CD8-positive, alpha-beta memory T cell (primary cell): ENCODE results near the gene SSX2IP. TPM values are rescaled to one million over a fixed set of nuclear protein-coding genes. Genes with fewer than 3 reads are reported as not detected.

Experiments used
- CTCF ChIA-PET: fragments of 350-600 bp; sonication (Branson Sonifier 250); formaldehyde crosslinking; loops from one replicate; lab custom pipeline; 2021; ENCODE audit warnings: antibody characterized with exemption; lab: Charles Lee
- POLR2A ChIA-PET: fragments of 350-600 bp; sonication (Branson Sonifier 250); formaldehyde crosslinking; loops from one replicate; lab custom pipeline; 2021; ENCODE audit warnings: antibody characterized with exemption; lab: Charles Lee
- DNase-seq, 5 donors: peaks; one replicate each; pipeline versions ENCODE4 v3.0.0 to v3.0.0-alpha.2; 2020 to 2022; ENCODE audit warnings: mixed read lengths in 1 of 5
- H3K27ac ChIP-seq: one replicate; pipeline ENCODE4 v1.7.0; 2013; ENCODE audit warnings: low read depth, mild to moderate bottlenecking, low read length, moderate library complexity
- H3K27me3 ChIP-seq: 2 replicates; pipeline ENCODE4 v1.7.0; 2013; ENCODE audit warnings: low read length, mild to moderate bottlenecking; ENCODE audit not compliant: insufficient read depth, poor library complexity, severe bottlenecking
- H3K36me3 ChIP-seq: 2 replicates; pipeline ENCODE4 v1.7.0; 2013; ENCODE audit warnings: mild to moderate bottlenecking, low read length, moderate library complexity; ENCODE audit not compliant: insufficient read depth
- H3K4me1 ChIP-seq: 2 replicates; pipeline ENCODE4 v1.7.0; 2013; ENCODE audit warnings: mild to moderate bottlenecking, low read length, moderate library complexity; ENCODE audit not compliant: insufficient read depth
- H3K4me3 ChIP-seq: 2 replicates; pipeline ENCODE4 v1.7.0; 2013; ENCODE audit warnings: mild to moderate bottlenecking, low read length
- H3K9me3 ChIP-seq: 2 replicates; pipeline ENCODE4 v1.7.0; 2013; ENCODE audit warnings: mild to moderate bottlenecking, low read length
- H3K27ac Mint-ChIP-seq, 8 donors: one replicate each; pipeline ENCODE4 v1.8.0; 2020 to 2021; ENCODE audit warnings: mixed read lengths in 8 of 8, mild to moderate bottlenecking in 6 of 8, inconsistent platforms in 3 of 8, moderate library complexity in 3 of 8
- H3K27me3 Mint-ChIP-seq, 2 donors: one replicate each; pipeline ENCODE4 v1.8.0; 2020 to 2021; ENCODE audit warnings: mixed read lengths in 2 of 2, mild to moderate bottlenecking in 1 of 2, moderate library complexity in 1 of 2
- H3K36me3 Mint-ChIP-seq, 3 donors: one replicate each; pipeline ENCODE4 v1.8.0; 2020 to 2021; ENCODE audit warnings: mixed read lengths in 3 of 3, inconsistent platforms in 1 of 3, mild to moderate bottlenecking in 1 of 3
- H3K4me1 Mint-ChIP-seq, 3 donors: one replicate each; pipeline ENCODE4 v1.8.0; 2020 to 2021; ENCODE audit warnings: mixed read lengths in 3 of 3, inconsistent platforms in 1 of 3, mild to moderate bottlenecking in 1 of 3
- H3K4me3 Mint-ChIP-seq, 7 donors: one replicate each; pipeline ENCODE4 v1.8.0; 2020 to 2021; ENCODE audit warnings: mixed read lengths in 7 of 7, mild to moderate bottlenecking in 6 of 7, moderate library complexity in 4 of 7, inconsistent platforms in 2 of 7
- H3K9me3 Mint-ChIP-seq, 5 donors: one replicate each; pipeline ENCODE4 v1.8.0; 2020 to 2022; ENCODE audit warnings: mixed read lengths in 5 of 5, mild to moderate bottlenecking in 3 of 5, moderate library complexity in 2 of 5, inconsistent platforms in 1 of 5
- polyA plus RNA-seq: library from polyadenylated mRNA; unstranded; fragments of 300-500 nt; fragmentation: Illumina TruSeq; gene quantifications from one replicate; pipeline ENCODE4 v1.2.3, GENCODE V29; 2021
- total RNA-seq, 2 experiments: library from RNA; stranded (reverse); gene quantifications; one replicate each; pipeline ENCODE4 v1.2.3, GENCODE V29; 2021

The SSX2IP gene
- total and polyA plus RNA-seq, 3 experiments from 2014 or later: 8.5 to 11.4 (median 10.4) TPM

- Mint-ChIP-seq H3K27me3 (peaks cover 0 to 28% of the 10 kb centered on the region in 2 donors), H3K36me3 (peaks cover 0 to 7% (median 0%) of the 10 kb centered on the region in 3 donors), H3K27ac (no peak overlapping the region), H3K4me1 (no peaks in the 10 kb centered on the region), H3K4me3 (no peak overlapping the region), H3K9me3 (no peaks in the 10 kb centered on the region)
- DNase-seq: no peak
- ChIA-PET POLR2A (no interaction called here), CTCF (interaction anchor here (0.9 kb wide), 1 partner anchor 17 kb away, joined by 3 read pairs; no protein-coding TSS in a partner anchor)
- Histone ChIP-seq H3K4me1 (no peaks in the 10 kb centered on the region), H3K9me3 (no peaks in the 10 kb centered on the region), H3K4me3 (no peak overlapping the region), H3K27me3 (no peaks in the 10 kb centered on the region), H3K27ac (no peak overlapping the region), H3K36me3 (no peaks in the 10 kb centered on the region)
Observed at GRCh38 chr1:84705513-84705912, 15.3 kb upstream of the SSX2IP start.

GRCh38 chr1:84704872-84705417 is 14.7 kb upstream of the SSX2IP start:
- H3K9me3 ChIP-seq: no peaks in the 10 kb centered on the region
- peaks cover 5% of the 10 kb centered on the region for H3K4me1 ChIP-seq
- peaks cover 2 to 24% of the 10 kb centered on the region in 2 donors for H3K27me3 Mint-ChIP-seq
- H3K4me3 ChIP-seq: no peak overlapping the region
- H3K36me3 ChIP-seq: no peaks in the 10 kb centered on the region
- H3K27me3 ChIP-seq: no peaks in the 10 kb centered on the region
- no peak for DNase-seq
- H3K36me3 Mint-ChIP-seq: peaks cover 0 to 4% (median 0%) of the 10 kb centered on the region in 3 donors
- no peak overlapping the region for H3K27ac ChIP-seq
- H3K27ac Mint-ChIP-seq: no peak overlapping the region
- no peaks in the 10 kb centered on the region for H3K9me3 Mint-ChIP-seq
- H3K4me1 Mint-ChIP-seq: no peaks in the 10 kb centered on the region
- CTCF ChIA-PET: interaction anchor here (1.3 kb wide), 1 partner anchor 67 kb away, joined by 4 read pairs; no protein-coding TSS in a partner anchor
- H3K4me3 Mint-ChIP-seq: no peak overlapping the region
- POLR2A ChIA-PET: no interaction called here

GRCh38 chr1:84703431-84703830 is 13.2 kb upstream of the SSX2IP start:
- POLR2A ChIA-PET: no interaction called here
- H3K4me1 Mint-ChIP-seq: no peaks in the 10 kb centered on the region
- H3K36me3 Mint-ChIP-seq: peaks cover 0 to 4% (median 0%) of the 10 kb centered on the region in 3 donors
- H3K4me1 ChIP-seq: peaks cover 6% of the 10 kb centered on the region
- H3K27me3 Mint-ChIP-seq: peaks cover 2 to 20% of the 10 kb centered on the region in 2 donors
- H3K27ac Mint-ChIP-seq: no peak overlapping the region
- H3K9me3 ChIP-seq: no peaks in the 10 kb centered on the region
- H3K4me3 Mint-ChIP-seq: no peak overlapping the region
- no peaks in the 10 kb centered on the region for H3K27me3 ChIP-seq
- H3K9me3 Mint-ChIP-seq: no peaks in the 10 kb centered on the region
- no peaks in the 10 kb centered on the region for H3K36me3 ChIP-seq
- no peak for DNase-seq
- no peak overlapping the region for H3K27ac ChIP-seq
- H3K4me3 ChIP-seq: no peak overlapping the region
- CTCF ChIA-PET: interaction anchor here (1.1 to 1.3 kb wide), 2 partner anchors 19 to 69 kb away, joined by 3 to 4 read pairs; no protein-coding TSS in a partner anchor

GRCh38 chr1:84702143-84702542 is 11.9 kb upstream of the SSX2IP start:
- no peaks in the 10 kb centered on the region for H3K9me3 Mint-ChIP-seq
- no peak overlapping the region for H3K4me3 Mint-ChIP-seq

GRCh38 chr1:84701376-84701775 is 11.1 kb upstream of the SSX2IP start:
- peaks cover 0 to 4% (median 0%) of the 10 kb centered on the region in 3 donors for H3K36me3 Mint-ChIP-seq
- Histone ChIP-seq H3K4me1 (peaks cover 6% of the 10 kb centered on the region), H3K4me3 (no peak overlapping the region), H3K27me3 (no peaks in the 10 kb centered on the region), H3K27ac (no peak overlapping the region), H3K36me3 (no peaks in the 10 kb centered on the region), H3K9me3 (no peaks in the 10 kb centered on the region)
- H3K4me3 Mint-ChIP-seq: no peak overlapping the region
- peaks cover 2 to 16% of the 10 kb centered on the region in 2 donors for H3K27me3 Mint-ChIP-seq
- no peak overlapping the region for H3K27ac Mint-ChIP-seq
- POLR2A ChIA-PET: no interaction called here
- H3K4me1 Mint-ChIP-seq: no peaks in the 10 kb centered on the region
- CTCF ChIA-PET: no interaction called here
- H3K9me3 Mint-ChIP-seq: no peaks in the 10 kb centered on the region
- DNase-seq: no peak

More at GRCh38 chr1:84702143-84702542, 11.9 kb upstream of the SSX2IP start:
- Histone ChIP-seq H3K27ac (no peak overlapping the region), H3K4me3 (no peak overlapping the region), H3K27me3 (no peaks in the 10 kb centered on the region), H3K9me3 (no peaks in the 10 kb centered on the region), H3K4me1 (peaks cover 6% of the 10 kb centered on the region), H3K36me3 (no peaks in the 10 kb centered on the region)
- CTCF ChIA-PET: no interaction called here
- peaks cover 2 to 16% of the 10 kb centered on the region in 2 donors for H3K27me3 Mint-ChIP-seq
- no peak overlapping the region for H3K27ac Mint-ChIP-seq
- no peaks in the 10 kb centered on the region for H3K4me1 Mint-ChIP-seq
- POLR2A ChIA-PET: no interaction called here
- no peak for DNase-seq
- peaks cover 0 to 4% (median 0%) of the 10 kb centered on the region in 3 donors for H3K36me3 Mint-ChIP-seq

- Mint-ChIP-seq H3K9me3 (no peaks in the 10 kb centered on the region), H3K4me3 (no peak overlapping the region), H3K36me3 (peaks cover 0 to 4% (median 0%) of the 10 kb centered on the region in 3 donors), H3K27ac (no peak overlapping the region), H3K27me3 (peaks cover 2 to 16% of the 10 kb centered on the region in 2 donors), H3K4me1 (no peaks in the 10 kb centered on the region)
- DNase-seq: no peak
- no peak overlapping the region for H3K27ac ChIP-seq
- ChIA-PET POLR2A (no interaction called here), CTCF (no interaction called here)
- H3K4me1 ChIP-seq: peaks cover 6% of the 10 kb centered on the region
- H3K4me3 ChIP-seq: no peak overlapping the region
- no peaks in the 10 kb centered on the region for H3K9me3 ChIP-seq
- H3K36me3 ChIP-seq: no peaks in the 10 kb centered on the region
- H3K27me3 ChIP-seq: no peaks in the 10 kb centered on the region
Observed at GRCh38 chr1:84700070-84700469, 9.8 kb upstream of the SSX2IP start.

GRCh38 chr1:84698151-84699110 is 8.2 kb upstream of the SSX2IP start:
- Mint-ChIP-seq H3K4me3 (no peak overlapping the region), H3K36me3 (peaks cover 0 to 4% (median 0%) of the 10 kb centered on the region in 3 donors), H3K9me3 (no peaks in the 10 kb centered on the region), H3K4me1 (peaks cover 3 to 8% (median 4%) of the 10 kb centered on the region in 3 donors), H3K27ac (no peak overlapping the region), H3K27me3 (peaks cover 2 to 16% of the 10 kb centered on the region in 2 donors)
- POLR2A ChIA-PET: no interaction called here
- Histone ChIP-seq H3K4me3 (no peak overlapping the region), H3K27ac (no peak overlapping the region), H3K9me3 (no peaks in the 10 kb centered on the region), H3K4me1 (peaks cover 6% of the 10 kb centered on the region), H3K36me3 (no peaks in the 10 kb centered on the region), H3K27me3 (no peaks in the 10 kb centered on the region)
- CTCF ChIA-PET: interaction anchor here (1.2 to 1.6 kb wide), 2 partner anchors 8 to 9 kb away, joined by 4 read pairs; no protein-coding TSS in a partner anchor
- no peak for DNase-seq
